Panc1 (cell line): ENCODE data around the gene TSNAX. TPM values are rescaled to one million over a fixed set of nuclear protein-coding genes. Genes with fewer than 3 reads are reported as not detected.
"Not testable (repeated sequence)": the region's sequence is repeated elsewhere in the genome, so short reads cannot be mapped to it uniquely, and the experiment has no call there.

Source experiments
- ATAC-seq: fragments of 200-7000 bp; cut with Tn5 transposase; 2 replicates; pipeline ENCODE4 v1.9.1; 2020; ENCODE audit warnings: mild to moderate bottlenecking, moderate library complexity
- BruUV-seq: library from RNA; stranded (reverse); fragments of 400-500 nt; replicated peaks from 2 replicates; lab custom pipeline; 2021; lab: Mats Ljungman, UMichigan
- CTCF ChIA-PET: fragments of 300-600 bp; sonication (Branson Sonifier 250); formaldehyde crosslinking; loops from one replicate; lab custom pipeline; 2022; ENCODE audit warnings: antibody characterized with exemption; lab: Charles Lee
- POLR2A ChIA-PET: fragments of 300-600 bp; sonication (Branson Sonifier 250); formaldehyde crosslinking; loops from one replicate; lab custom pipeline; 2022; ENCODE audit warnings: antibody characterized with exemption; lab: Charles Lee
- DNase-seq: peaks from one replicate; pipeline ENCODE4 v3.0.0-alpha.2; 2010; ENCODE audit warnings: low read depth, low spot score
- H3K27ac ChIP-seq: 2 replicates; pipeline ENCODE4 v1.5.1; 2011; ENCODE audit warnings: mild to moderate bottlenecking, low read length, inconsistent platforms
- H3K27me3 ChIP-seq: fragments of 200-500 bp; sonication (Bioruptor generic); 2 replicates; pipeline ENCODE4 v1.6.0; 2014; ENCODE audit warnings: low read length, inconsistent platforms; ENCODE audit not compliant: control insufficient read depth, insufficient read depth
- H3K36me3 ChIP-seq: fragments of 200-500 bp; sonication (Bioruptor generic); 2 replicates; pipeline ENCODE4 v1.5.1; 2014; ENCODE audit warnings: inconsistent platforms, mild to moderate bottlenecking, low read length, moderate library complexity; ENCODE audit not compliant: control insufficient read depth, insufficient read depth
- H3K4me1 ChIP-seq: 2 replicates; pipeline ENCODE4 v1.5.1; 2011; ENCODE audit warnings: inconsistent platforms, mild to moderate bottlenecking, low read length, moderate library complexity; ENCODE audit not compliant: control insufficient read depth, insufficient read depth
- H3K4me3 ChIP-seq, 2 experiments: 2 replicates each; pipeline ENCODE4 v1.5.1; 2011 to 2012; ENCODE audit warnings: low read depth in 2 of 2, low read length in 2 of 2, mild to moderate bottlenecking in 2 of 2, inconsistent platforms in 1 of 2, moderate library complexity in 1 of 2
- H3K9me3 ChIP-seq: fragments of 200-500 bp; sonication (Bioruptor generic); 2 replicates; pipeline ENCODE4 v1.5.1; 2014; ENCODE audit warnings: low read depth, mild to moderate bottlenecking, inconsistent platforms, low read length, moderate library complexity; ENCODE audit not compliant: control insufficient read depth, insufficient read depth
- POLR2AphosphoS5 ChIP-seq: IDR thresholded peaks from 2 replicates; pipeline ENCODE4 v1.6.1; 2012; ENCODE audit warnings: mild to moderate bottlenecking, low read depth, low read length, moderate library complexity
- SIN3A ChIP-seq: IDR thresholded peaks from 2 replicates; pipeline ENCODE4 v1.6.1; 2012; ENCODE audit warnings: low read depth, mild to moderate bottlenecking, low read length, moderate library complexity, borderline replicate concordance; ENCODE audit not compliant: insufficient read depth
- TCF7L2 ChIP-seq: IDR thresholded peaks from 2 replicates; pipeline ENCODE4 v1.6.1; 2011; ENCODE audit warnings: mild to moderate bottlenecking, low read depth, low read length, inconsistent platforms
- in situ Hi-C: cut with HindIII; loops from 2 replicates; pipeline ENCODE4 v1.10.0; 2016; ENCODE audit warnings: low sequenced_read_pairs, low pct_unique_long_range_greater_than_20kb
- intact Hi-C: fragments of 100-400 bp; cut with micrococcal nuclease; formaldehyde crosslinking; loops from one replicate; pipeline ENCODE4 v1.10.0; 2022; ENCODE audit not compliant: unreplicated experiment
- total RNA-seq: library from RNA; stranded (reverse); gene quantifications from one replicate; pipeline ENCODE4 v1.2.1, GENCODE V29; 2021; ENCODE audit not compliant: unreplicated experiment
- TF ChIP-seq, protein P1 (sequence below), 2 experiments: IDR thresholded peaks; 2 replicates each; pipeline ENCODE4 v1.6.1; 2011 to 2012; ENCODE audit warnings: low read depth in 2 of 2, control low read depth in 1 of 2, low read length in 1 of 2, mild to moderate bottlenecking in 1 of 2, moderate library complexity in 1 of 2; ENCODE audit not compliant: insufficient read depth in 1 of 2
- TF ChIP-seq, protein P2 (sequence below): fragments of 450-650 bp; IDR thresholded peaks from 2 replicates; pipeline ENCODE4 v1.5.1; 2017; ENCODE audit warnings: mild to moderate bottlenecking

Gene TSNAX
- total RNA-seq, 1 experiment from 2014 or later, result 40.0 TPM

DNA sequence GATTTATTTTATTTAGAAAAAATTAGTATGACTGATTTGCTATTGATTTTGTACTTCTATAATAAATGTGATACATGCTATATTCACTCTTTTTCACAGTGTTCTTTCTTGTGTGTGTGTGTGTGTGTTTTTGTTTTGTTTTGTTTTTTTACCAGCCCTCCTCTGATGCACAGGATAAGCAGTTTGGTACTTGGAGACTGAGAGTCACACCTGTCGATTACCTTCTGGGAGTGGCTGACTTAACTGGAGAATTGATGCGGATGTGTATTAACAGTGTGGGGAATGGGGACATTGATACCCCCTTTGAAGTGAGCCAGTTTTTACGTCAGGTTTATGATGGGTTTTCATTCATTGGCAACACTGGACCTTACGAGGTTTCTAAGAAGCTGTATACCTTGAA is 35.9 kb downstream of the TSNAX start:
- Histone ChIP-seq H3K4me3 (no peak overlapping the region), H3K27me3 (no peaks in the 10 kb centered on the region), H3K4me1 (no peaks in the 10 kb centered on the region; the same call in 1 of the 2 replicates), H3K27ac (no peak overlapping the region), H3K36me3 (peaks cover 8% of the 10 kb centered on the region), H3K9me3 (no peaks in the 10 kb centered on the region)
- no peak for DNase-seq
- BruUV-seq, result no TSS peak
- POLR2A ChIA-PET, result no interaction called here
- ATAC-seq, result no peak
- CTCF ChIA-PET, result no interaction called here
- TF ChIP-seq TCF7L2 (no peak), SIN3A (no peak), POLR2AphosphoS5 (no peak)
- TF ChIP-seq, protein P1, sequence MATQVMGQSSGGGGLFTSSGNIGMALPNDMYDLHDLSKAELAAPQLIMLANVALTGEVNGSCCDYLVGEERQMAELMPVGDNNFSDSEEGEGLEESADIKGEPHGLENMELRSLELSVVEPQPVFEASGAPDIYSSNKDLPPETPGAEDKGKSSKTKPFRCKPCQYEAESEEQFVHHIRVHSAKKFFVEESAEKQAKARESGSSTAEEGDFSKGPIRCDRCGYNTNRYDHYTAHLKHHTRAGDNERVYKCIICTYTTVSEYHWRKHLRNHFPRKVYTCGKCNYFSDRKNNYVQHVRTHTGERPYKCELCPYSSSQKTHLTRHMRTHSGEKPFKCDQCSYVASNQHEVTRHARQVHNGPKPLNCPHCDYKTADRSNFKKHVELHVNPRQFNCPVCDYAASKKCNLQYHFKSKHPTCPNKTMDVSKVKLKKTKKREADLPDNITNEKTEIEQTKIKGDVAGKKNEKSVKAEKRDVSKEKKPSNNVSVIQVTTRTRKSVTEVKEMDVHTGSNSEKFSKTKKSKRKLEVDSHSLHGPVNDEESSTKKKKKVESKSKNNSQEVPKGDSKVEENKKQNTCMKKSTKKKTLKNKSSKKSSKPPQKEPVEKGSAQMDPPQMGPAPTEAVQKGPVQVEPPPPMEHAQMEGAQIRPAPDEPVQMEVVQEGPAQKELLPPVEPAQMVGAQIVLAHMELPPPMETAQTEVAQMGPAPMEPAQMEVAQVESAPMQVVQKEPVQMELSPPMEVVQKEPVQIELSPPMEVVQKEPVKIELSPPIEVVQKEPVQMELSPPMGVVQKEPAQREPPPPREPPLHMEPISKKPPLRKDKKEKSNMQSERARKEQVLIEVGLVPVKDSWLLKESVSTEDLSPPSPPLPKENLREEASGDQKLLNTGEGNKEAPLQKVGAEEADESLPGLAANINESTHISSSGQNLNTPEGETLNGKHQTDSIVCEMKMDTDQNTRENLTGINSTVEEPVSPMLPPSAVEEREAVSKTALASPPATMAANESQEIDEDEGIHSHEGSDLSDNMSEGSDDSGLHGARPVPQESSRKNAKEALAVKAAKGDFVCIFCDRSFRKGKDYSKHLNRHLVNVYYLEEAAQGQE (IDR thresholded peaks at IDR 0.05; ENCODE audit: insufficient read depth in 1 of 2, low read depth in 2 of 2, low read length in 1 of 2), result no peak
- TF ChIP-seq, protein P2, sequence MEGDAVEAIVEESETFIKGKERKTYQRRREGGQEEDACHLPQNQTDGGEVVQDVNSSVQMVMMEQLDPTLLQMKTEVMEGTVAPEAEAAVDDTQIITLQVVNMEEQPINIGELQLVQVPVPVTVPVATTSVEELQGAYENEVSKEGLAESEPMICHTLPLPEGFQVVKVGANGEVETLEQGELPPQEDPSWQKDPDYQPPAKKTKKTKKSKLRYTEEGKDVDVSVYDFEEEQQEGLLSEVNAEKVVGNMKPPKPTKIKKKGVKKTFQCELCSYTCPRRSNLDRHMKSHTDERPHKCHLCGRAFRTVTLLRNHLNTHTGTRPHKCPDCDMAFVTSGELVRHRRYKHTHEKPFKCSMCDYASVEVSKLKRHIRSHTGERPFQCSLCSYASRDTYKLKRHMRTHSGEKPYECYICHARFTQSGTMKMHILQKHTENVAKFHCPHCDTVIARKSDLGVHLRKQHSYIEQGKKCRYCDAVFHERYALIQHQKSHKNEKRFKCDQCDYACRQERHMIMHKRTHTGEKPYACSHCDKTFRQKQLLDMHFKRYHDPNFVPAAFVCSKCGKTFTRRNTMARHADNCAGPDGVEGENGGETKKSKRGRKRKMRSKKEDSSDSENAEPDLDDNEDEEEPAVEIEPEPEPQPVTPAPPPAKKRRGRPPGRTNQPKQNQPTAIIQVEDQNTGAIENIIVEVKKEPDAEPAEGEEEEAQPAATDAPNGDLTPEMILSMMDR, result no peak
- intact Hi-C loops, result no loop called here
- in situ Hi-C loops, result no loop called here

DNA sequence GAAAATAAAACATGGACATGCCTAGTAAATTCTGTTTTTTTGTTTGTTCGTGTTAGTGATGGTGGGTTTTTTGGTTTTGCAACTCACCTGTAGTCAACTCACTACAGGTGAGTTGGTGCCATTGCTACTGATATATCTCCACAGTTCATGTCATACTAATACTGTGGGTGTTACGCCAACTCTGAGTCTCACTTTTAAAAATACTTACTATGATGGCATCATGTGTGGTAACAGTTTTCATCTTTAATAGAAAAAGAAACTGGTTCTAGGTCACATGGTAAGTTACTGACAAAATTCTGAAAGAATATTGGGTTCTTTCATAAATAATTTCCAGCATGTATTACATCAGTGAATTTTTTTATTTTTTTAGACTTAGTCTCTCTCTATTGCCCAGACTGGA is 38.0 kb downstream of the TSNAX start:
- DNase-seq (no peak), ATAC-seq (no peak)
- no peaks in the 10 kb centered on the region for H3K27me3 ChIP-seq
- BruUV-seq, result no TSS peak
- no peaks in the 10 kb centered on the region; the same call in 1 of the 2 replicates for H3K4me1 ChIP-seq
- no peak overlapping the region for H3K27ac ChIP-seq
- no peak for TF ChIP-seq SIN3A
- TF ChIP-seq, protein P1 (IDR thresholded peaks at IDR 0.05; ENCODE audit: insufficient read depth in 1 of 2, low read depth in 2 of 2, low read length in 1 of 2), result no peak
- TF ChIP-seq TCF7L2, result no peak
- TF ChIP-seq, protein P2, result no peak
- TF ChIP-seq POLR2AphosphoS5, result no peak
- POLR2A ChIA-PET, result no interaction called here
- H3K9me3 ChIP-seq, result no peaks in the 10 kb centered on the region
- intact Hi-C loops (no loop called here), in situ Hi-C loops (no loop called here)
- H3K36me3 ChIP-seq, result peaks cover 8% of the 10 kb centered on the region
- CTCF ChIA-PET, result no interaction called here
- H3K4me3 ChIP-seq, result no peak overlapping the region

DNA sequence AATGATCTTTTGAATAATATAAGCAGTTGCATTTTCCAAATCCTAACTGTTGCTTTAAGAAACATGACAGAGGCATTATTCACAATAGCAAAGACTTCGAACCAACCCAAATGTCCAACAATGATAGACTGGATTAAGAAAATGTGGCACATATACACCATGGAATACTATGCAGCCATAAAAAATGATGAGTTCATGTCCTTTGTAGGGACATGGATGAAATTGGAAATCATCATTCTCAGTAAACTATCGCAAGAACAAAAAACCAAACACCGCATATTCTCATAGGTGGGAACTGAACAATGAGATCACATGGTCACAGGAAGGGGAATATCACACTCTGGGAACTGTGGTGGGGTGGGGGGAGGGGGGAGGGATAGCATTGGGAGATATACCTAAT is 41.8 kb downstream of the TSNAX start:
- H3K4me3 ChIP-seq, H3K4me1 ChIP-seq, intact Hi-C loops, H3K27me3 ChIP-seq, in situ Hi-C loops, POLR2A ChIA-PET, H3K36me3 ChIP-seq, DNase-seq, BruUV-seq, ATAC-seq, H3K27ac ChIP-seq, CTCF ChIA-PET, H3K9me3 ChIP-seq: not testable (repeated sequence)
